Upper lobe of left lung (tissue), 4 donors: ENCODE results near the gene TM4SF20.
"Not testable (repeated sequence)": the region's sequence is repeated elsewhere in the genome, so short reads cannot be mapped to it uniquely, and the experiment has no call there.

ENCODE experiments used
- POLR2A ChIP-seq, 4 donors: fragments of 450-650 bp; IDR thresholded peaks; one replicate each; pipeline ENCODE4 v1.5.1; 2016 to 2017; ENCODE audit warnings: antibody characterized with exemption in 4 of 4, mild to moderate bottlenecking in 2 of 4
- TF ChIP-seq, protein P1 (sequence below), 6 experiments: fragments of 450-650 bp in 4 of 6; fragments of 200-600 bp in 2 of 6; sonication (generic) in 2 of 6; IDR thresholded peaks; one replicate each; pipeline ENCODE4 v1.5.1; 2016 to 2019; ENCODE audit warnings: antibody characterized with exemption in 6 of 6

DNA sequence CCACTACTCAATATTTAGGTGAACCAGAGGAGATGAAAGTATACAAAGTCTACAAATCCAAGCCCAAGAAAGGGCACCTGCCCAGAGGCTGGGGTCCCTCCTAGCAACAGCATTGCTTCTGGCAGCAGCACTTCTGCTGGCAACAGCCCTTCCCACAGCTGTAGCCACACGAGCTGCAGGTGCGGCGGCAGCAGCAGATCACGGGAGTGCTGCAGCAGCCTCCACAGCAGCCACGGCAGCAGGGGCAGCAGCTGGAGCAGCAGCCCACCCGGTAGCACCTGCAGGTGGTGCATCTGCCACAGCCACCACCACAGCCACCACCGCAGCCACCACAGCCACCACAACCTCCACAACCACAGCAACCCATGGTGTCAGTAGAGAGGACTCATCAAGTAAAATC lies 8.5 kb upstream of the TM4SF20 start, which contains the start of gene SCYGR1:
- TF ChIP-seq POLR2A (IDR thresholded peaks at IDR 0.05), result not testable (repeated sequence)
- TF ChIP-seq, protein P1, sequence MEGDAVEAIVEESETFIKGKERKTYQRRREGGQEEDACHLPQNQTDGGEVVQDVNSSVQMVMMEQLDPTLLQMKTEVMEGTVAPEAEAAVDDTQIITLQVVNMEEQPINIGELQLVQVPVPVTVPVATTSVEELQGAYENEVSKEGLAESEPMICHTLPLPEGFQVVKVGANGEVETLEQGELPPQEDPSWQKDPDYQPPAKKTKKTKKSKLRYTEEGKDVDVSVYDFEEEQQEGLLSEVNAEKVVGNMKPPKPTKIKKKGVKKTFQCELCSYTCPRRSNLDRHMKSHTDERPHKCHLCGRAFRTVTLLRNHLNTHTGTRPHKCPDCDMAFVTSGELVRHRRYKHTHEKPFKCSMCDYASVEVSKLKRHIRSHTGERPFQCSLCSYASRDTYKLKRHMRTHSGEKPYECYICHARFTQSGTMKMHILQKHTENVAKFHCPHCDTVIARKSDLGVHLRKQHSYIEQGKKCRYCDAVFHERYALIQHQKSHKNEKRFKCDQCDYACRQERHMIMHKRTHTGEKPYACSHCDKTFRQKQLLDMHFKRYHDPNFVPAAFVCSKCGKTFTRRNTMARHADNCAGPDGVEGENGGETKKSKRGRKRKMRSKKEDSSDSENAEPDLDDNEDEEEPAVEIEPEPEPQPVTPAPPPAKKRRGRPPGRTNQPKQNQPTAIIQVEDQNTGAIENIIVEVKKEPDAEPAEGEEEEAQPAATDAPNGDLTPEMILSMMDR (IDR thresholded peaks at IDR 0.05), result not testable (repeated sequence)
